K562 (cell line): ENCODE results near the gene PPP1R10. TPM values are rescaled to one million over a fixed set of nuclear protein-coding genes. Genes with fewer than 3 reads are reported as not detected.

Experiments used
- DACH1 ChIP-seq: fragments of 450-650 bp; IDR thresholded peaks from 2 replicates; pipeline ENCODE4 v1.6.1; 2018; ENCODE audit not compliant: partially characterized antibody
- MCM3 ChIP-seq: fragments of 450-650 bp; IDR thresholded peaks from 2 replicates; pipeline ENCODE4 v1.6.1; 2016
- POLR2AphosphoS5 ChIP-seq: IDR thresholded peaks from 2 replicates; pipeline ENCODE4 v1.6.1; 2011; ENCODE audit warnings: mild to moderate bottlenecking, low read depth, low read length, moderate library complexity; ENCODE audit not compliant: control insufficient read depth, insufficient read depth
- REST ChIP-seq, 2 experiments: fragments of 450-650 bp; formaldehyde crosslinking in 1 of 2; IDR thresholded peaks; 2 replicates each; pipeline versions ENCODE4 v1.4.0 to v1.6.1; 2014 to 2020; ENCODE audit warnings: mild to moderate bottlenecking in 2 of 2, borderline replicate concordance in 1 of 2, low read depth in 1 of 2
- ZBTB40 ChIP-seq, 2 experiments: fragments of 450-650 bp in 1 of 2; sonication (generic) in 1 of 2; formaldehyde crosslinking in 1 of 2; IDR thresholded peaks; 2 replicates each; pipeline versions ENCODE4 v1.7.1 to v1.9.0; 2016 to 2022; ENCODE audit warnings: inconsistent platforms in 1 of 2, mild to moderate bottlenecking in 1 of 2, missing genetic modification reagents in 1 of 2
- polyA plus RNA-seq, 8 experiments: library from polyadenylated mRNA; depleted of rRNA in 4 of 8; stranded (reverse) in 5 of 8; unstranded in 3 of 8; fragments of >200 nt; fragmentation: Nextera tagmentation in 2 of 8; fragmentation: Illumina TruSeq in 1 of 8; extraction: Ambion mirVana in 2 of 8; extraction: Trizol in 1 of 8; gene quantifications; 2 replicates each; pipeline versions ENCODE4 v1.2.1 to v1.2.3, GENCODE V29; 2011 to 2014; ENCODE audit warnings: inconsistent platforms in 1 of 8, missing spikeins in 1 of 8
- total RNA-seq, 7 experiments: library from RNA; depleted of rRNA in 6 of 7; stranded (reverse); fragments of >200 nt in 6 of 7; fragmentation: Illumina TruSeq in 2 of 7; extraction: Trizol in 2 of 7; gene quantifications; 2 replicates each; pipeline versions ENCODE4 v1.2.1 to v1.2.3, GENCODE V29; 2011 to 2021; ENCODE audit warnings: low replicate concordance in 1 of 7
- TF ChIP-seq, protein P1 (sequence below): sonication (generic); formaldehyde crosslinking; IDR thresholded peaks from 2 replicates; pipeline ENCODE4 v1.8.0; 2023; ENCODE audit warnings: mild to moderate bottlenecking, missing genetic modification reagents

Gene PPP1R10
- total and polyA plus RNA-seq, 9 of the 15 experiments (the other 6 are each of a cell fraction or from before 2014, with no cell fraction given): 14.1 to 65.5 (median 32.6) TPM

DNA sequence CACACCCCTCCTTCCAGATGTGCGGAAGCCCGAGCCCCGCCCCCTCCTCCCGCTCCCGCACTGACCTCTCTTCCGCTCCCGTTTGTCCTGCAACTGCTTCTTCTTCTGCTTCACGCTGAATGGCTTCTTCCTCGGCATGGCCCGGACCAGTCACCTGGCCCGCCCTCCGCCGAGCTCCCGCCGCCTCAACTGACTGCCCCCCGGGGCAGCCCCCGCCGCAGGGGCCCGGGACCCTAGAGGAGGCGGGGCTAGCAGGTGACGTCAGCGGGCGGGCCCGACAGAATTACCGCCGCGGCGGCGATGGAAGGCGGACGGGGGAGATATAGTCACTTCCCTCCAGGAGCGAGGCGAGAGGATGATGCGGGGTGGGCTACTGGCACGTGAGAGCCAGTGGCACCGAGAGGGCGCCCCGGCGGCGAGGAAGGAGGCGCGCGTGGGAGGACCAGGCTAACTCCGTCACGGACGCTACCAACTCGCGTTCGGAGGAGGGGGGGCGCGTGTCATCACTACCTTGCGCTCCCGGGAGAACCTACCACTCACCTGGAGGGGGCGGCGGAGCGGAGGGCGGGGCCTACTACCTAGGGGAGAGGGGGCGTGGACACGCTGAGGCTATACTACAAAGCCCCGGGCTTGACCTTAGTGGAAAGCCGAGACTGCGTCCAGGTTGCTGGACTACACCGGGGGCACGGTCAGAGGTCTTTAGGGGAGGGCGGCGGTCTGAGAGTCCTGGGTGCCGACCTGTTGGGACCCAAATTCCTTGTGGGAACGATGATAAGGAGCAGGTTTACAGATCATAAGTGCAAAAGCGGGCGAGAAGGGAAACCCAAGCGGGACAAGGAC lies 60.8 kb downstream of the PPP1R10 start, which contains the start of gene GNL1 (continued):
- TF ChIP-seq REST (IDR thresholded peaks at IDR 0.05; ENCODE audit: borderline replicate concordance) (no peak), REST (CRISPR knock-in tag; IDR thresholded peaks at IDR 0.05; ENCODE audit: low read depth) (peak; percentile 36; the same call in 1 of the 2 replicates), ZBTB40 (IDR thresholded peaks at IDR 0.05) (no peak), ZBTB40 (CRISPR knock-in tag; IDR thresholded peaks at IDR 0.05) (peak; percentile 39; the same call in 1 of the 2 replicates), MCM3 (no peak), POLR2AphosphoS5 (peak; percentile 51; the same call in 1 of the 2 replicates), DACH1 (no peak)
- TF ChIP-seq, protein P1, sequence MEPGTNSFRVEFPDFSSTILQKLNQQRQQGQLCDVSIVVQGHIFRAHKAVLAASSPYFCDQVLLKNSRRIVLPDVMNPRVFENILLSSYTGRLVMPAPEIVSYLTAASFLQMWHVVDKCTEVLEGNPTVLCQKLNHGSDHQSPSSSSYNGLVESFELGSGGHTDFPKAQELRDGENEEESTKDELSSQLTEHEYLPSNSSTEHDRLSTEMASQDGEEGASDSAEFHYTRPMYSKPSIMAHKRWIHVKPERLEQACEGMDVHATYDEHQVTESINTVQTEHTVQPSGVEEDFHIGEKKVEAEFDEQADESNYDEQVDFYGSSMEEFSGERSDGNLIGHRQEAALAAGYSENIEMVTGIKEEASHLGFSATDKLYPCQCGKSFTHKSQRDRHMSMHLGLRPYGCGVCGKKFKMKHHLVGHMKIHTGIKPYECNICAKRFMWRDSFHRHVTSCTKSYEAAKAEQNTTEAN (CRISPR knock-in tag): peak; percentile 72; the same call in 1 of the 2 replicates
